Endometrial microvascular endothelial cells (primary cell): Measurements from ENCODE around the gene TEX38. TPM values are rescaled to one million over a fixed set of nuclear protein-coding genes. Genes with fewer than 3 reads are reported as not detected.
"Not testable (repeated sequence)": the region's sequence is repeated elsewhere in the genome, so short reads cannot be mapped to it uniquely, and the experiment has no call there.

Source experiments
- in situ Hi-C: cut with HindIII; loops from 2 replicates; pipeline ENCODE4 v1.10.0; 2017; ENCODE audit warnings: low sequenced_read_pairs, low pct_unique_long_range_greater_than_20kb; ENCODE audit errors: inconsistent ontology term
- total RNA-seq: library from RNA; depleted of rRNA; stranded (reverse); fragments of >200 nt; gene quantifications from one replicate; pipeline ENCODE4 v1.2.3, GENCODE V29; 2015; ENCODE audit errors: inconsistent ontology term

TEX38 gene
- total RNA-seq, 1 donor from 2014 or later, result not detected

DNA sequence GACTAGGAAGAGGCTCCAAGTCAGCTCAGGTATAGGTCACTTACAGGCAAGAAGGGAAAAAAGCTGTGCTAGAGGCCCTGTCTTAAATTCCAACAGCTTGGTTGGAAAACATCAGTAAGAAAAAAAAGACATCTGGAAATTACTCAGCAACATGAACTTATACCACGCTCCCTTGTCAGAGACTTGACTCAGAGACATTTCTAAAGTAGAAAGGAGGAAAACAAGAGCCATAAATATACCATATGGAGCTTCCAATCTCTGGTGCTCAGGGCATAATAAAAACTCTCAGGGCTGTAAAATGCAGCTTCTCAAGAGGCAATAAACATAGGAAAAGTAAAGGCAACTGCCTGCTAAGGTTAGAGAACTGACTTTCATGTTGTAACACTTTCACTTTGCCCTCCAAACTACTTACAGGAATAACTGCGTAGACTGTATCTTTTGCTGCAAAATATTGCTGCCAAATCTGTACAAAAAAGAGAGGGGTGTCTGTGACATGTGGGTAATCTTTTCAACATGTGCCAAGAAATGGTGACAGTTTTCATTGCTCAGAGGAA, 18.2 kb upstream of the TEX38 start:
- in situ Hi-C loops, result no loop called here

DNA sequence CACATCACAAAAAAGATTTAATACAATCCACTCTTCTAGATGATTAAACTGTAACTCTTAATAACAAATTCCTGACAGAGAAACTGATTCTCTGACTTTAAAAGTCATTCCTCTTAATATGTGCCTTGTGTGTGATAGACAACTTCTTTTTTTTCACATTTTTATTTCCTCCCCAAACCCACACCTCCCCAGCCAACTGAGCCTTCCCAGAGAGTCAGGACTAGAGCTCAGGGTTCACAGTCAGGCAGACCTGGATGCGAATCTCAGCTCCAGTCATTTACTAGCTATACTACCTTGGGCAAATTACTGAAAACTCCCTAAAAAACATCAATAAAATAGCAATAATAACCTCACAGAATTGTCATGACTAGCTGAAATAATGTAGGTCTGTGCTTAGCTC, 17.6 kb upstream of the TEX38 start:
- in situ Hi-C loops, result no loop called here

DNA sequence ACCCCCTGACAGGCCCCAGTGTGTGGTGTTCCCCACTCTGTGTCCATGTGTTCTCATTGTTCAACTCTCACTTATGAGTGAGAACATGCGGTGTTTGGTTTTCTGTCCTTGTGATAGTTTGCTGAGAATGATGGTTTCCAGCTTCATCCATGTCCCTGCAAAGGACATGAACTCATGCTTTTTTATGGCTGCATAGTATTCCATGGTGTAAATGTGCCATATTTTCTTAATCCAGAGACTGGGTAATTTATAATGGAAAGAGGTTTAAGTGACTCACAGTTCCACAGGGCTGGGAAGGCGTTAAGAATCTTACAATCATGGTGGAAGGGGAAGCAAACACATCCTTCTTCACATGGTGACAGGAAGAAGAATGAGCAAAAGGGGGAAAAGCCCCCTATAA, 17.0 kb upstream of the TEX38 start:
- in situ Hi-C loops, result not testable (repeated sequence)

DNA sequence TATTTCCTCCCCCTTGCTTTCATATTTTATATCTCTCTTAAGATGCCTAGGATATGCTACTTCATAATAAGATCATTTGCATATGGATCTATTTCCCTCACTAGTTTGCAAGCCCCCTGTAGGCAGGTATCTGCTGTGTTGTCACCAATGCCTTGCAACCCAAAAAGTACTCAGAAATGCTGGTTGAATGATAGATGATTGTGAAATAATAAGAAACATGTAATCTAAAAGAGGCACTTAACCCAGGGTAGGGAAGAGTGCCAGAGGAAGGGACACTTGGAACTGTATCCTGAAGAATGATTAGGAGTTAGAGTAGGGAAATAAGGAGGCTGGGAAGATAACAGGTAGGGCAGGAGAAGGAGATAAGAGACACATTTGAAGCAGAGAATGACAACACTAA, 15.8 kb upstream of the TEX38 start:
- in situ Hi-C loops, result no loop called here

DNA sequence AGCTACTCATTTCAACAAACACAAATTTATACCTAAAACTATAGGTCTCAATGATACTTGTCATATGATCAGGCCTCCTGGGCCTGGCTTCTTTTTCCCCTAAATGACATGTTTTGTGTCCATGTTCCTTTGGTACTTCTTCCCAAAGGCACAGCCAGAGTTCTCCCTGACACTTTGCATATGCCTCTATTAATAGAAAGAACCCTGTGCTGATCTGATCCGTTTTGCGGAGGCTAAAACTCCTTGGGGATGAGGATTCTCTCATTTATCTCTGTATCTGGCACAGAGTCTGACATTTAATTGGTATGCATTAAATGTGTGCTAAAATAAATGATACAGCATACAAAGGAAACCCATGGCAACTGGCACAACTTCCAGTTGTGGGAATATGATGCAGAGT, 15.0 kb upstream of the TEX38 start:
- in situ Hi-C loops, result no loop called here

DNA sequence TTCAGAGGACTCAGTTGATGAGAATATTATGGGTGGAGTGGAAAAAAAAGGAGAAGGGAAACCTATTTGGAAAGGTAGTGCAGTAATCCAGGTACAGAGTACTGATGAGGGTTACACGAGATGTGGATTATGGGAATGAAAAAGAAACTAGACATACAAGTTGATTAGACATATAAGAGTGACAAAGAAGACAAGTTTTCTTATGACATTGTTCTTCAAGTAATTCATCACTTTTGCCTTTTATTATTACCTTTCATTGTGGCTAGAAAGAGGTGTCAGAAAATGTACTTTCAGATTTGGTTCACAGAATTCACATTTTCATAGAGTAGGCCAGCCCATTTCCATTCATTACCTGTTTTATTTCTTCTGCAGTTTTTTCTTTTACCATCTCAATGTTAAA, 13.9 kb upstream of the TEX38 start:
- in situ Hi-C loops, result no loop called here

DNA sequence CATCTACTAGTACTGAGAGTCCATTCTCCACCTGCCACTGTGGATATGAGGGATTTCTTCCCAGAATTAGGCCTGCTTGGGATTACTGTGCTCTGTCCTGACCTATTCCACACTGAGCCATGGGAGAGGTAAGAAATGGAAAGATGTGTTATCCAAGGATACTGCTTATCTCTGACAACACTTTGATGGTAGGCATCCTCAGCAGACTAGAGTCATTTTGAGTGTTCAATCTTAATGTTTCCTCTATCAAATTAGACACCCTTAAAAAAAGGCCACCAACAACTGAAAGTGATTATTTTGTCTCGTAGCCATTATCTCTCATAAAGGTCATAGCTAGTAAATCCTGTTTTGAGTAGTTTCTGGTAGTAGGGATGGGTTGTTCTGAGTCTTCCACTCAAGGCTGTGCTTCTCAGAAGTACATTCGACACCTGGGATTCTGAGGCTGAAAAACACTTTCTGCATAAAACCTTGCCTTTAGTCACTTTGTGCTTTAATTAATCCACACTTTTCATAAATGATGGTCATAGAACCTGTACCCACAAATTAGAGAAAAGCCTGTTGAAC, 12.3 kb upstream of the TEX38 start:
- in situ Hi-C loops, result no loop called here

DNA sequence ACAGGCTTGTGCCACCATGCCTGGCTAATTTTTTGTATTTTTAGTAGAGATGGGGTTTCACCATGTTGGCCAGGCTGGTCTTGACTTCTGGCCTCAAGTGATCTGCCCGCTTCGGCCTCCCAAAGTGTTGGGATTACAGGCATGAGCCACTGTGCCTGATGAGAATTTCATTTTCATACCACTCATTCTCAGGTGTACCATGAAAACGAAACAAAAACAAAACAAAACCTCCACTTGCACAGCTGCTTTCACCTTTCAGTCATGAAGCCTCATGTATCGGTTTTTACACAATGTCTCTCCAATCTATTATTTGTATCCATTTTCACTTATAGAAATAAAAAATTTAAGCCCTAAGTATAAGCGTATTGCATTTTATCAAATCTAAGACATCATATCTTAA, 11.5 kb upstream of the TEX38 start:
- in situ Hi-C loops, result not testable (repeated sequence)

DNA sequence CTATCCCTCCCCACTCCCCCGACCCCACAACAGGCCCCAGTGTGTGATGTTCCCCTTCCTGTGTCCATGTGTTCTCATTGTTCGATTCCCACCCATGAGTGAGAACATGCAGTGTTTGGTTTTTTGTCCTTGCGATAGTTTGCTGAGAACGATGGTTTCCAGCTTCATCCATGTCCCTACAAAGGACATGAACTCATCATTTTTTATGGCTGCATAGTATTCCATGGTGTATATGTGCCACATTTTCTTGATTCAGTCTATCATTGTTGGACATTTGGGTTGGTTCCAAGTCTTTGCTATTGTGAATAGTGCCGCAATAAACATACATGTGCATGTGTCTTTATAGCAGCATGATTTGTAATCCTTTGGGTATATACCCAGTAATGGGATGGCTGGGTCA, 8.7 kb upstream of the TEX38 start:
- in situ Hi-C loops, result not testable (repeated sequence)

DNA sequence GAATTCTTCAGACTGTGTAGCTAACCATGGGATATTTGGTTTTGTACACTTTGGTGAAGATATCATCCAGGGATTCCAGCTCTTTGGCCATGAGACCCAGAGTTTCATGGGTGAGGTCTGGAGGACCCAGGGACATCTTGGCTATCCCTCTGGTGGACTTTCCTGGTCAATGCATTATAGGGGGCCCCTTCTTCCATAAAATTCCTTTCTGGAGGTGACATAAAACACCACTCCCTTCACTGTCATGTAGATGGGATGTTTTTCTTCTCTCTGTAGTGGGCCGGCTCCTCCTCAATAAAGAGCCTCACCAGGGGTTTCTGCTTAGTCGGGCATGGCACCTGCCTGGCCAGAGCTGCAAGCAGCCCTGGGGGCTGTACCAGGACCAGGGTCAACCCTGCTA, 5.7 kb upstream of the TEX38 start:
- in situ Hi-C loops, result no loop called here

DNA sequence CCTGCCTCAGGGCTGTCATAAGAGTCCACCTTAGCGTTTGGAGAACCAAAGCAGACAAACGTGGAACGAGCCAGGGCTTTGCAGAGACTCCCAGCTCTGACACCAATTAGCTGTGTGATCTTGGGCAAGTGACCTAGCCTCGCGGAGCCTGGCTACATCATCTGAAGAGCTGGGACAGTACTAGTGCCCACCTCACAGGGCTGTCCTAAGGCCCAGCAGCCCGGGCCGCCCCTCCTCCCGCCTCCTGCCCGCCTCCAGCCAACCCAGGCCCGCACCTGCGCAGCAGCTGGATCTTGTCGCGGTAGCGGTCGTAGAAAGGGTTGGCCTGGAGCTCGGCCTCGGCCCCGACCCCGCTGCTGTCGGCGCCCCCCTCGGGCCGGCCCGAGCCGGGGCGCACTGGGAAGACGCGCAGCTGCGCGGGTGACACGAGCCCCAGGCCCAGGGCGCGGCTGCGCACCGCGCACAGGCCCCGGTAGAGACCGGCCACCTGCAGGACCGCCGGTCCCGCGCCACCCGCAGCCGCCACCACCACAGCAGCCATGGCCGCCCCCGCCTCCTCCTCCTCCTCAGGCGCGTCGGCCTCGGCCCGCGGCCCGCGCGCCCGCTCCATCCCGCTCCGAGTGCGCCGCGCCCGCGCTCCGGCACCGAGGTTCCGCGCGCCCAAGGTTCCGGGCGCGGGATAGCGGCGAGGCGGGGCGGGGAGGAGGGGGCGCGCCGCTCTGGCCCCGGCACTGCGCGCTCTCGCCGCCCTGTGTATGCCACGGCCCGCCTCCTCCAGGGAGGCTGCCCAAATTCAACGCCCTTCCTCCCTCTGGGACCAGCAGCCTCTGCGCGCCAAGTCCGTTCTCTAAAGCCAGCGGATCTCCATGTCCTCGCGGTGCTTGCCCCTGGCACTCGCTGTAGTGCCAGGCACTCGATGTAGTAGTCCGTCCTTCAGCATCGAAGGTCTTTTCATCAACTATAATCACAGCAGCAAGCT, 3.6 kb upstream of the TEX38 start, which contains the start of gene ATPAF1:
ATPAF1 (minus strand) TSS at position 583 of the 979 bp plus-strand sequence; CDS start at position 541, 42 bp downstream.
- in situ Hi-C loops, result no loop called here

DNA sequence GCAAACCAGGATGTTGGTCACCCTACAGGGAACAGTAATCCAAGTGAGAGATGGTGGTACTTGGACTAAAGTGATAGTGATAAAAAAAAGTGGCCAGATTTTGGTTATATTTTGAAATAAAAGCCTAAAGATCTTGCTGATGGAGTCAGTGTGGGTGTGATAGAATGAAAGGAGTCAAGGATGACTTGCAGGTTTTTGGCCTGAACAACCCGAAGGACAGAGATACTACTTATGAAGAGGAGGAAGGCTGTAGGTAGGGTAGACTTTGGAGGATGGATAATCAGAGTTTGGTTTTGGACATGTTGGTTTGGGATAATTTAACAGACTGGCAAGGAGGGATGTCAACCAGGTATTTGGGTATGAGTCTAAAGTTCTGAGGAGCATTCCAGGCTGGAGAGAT, 1.5 kb upstream of the TEX38 start:
- in situ Hi-C loops, result no loop called here

DNA sequence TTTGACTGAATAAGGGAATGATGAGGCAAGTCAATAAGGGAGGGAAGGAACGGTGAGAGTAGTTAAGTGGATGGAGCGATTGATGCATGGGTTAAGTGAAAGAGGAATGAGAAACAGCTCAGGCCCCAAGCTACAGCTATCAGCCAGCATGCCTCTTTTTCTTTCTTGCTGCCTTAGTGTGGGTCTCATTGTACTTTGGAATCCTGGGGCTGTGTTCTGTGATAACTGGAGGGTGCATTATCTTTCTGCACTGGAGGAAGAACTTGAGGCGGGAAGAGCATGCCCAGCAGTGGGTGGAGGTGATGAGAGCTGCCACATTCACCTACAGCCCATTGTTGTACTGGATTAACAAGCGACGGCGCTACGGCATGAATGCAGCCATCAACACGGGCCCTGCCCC, 1.0 kb downstream of the TEX38 start:
- in situ Hi-C loops, result no loop called here

DNA sequence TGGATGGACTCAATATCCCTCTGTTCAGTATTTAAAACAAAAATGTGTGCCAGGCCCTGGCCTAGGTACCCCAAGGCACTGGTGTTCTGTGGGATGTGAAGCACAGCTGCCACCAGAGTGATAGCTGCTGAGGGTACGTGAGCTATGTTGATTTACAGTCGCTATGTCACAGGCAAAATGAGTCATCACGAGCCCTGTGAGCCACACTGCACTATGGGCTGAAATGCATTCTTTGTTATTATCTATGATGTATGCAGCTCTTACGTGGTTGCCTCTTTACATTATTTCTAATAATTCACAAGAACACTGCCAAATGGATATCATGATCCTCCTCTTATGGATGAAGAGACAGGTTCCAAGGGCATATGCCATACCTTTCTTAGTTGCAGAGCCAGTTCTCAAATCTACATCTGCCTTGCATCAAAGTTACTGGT, 2.1 kb downstream of the TEX38 start:
- in situ Hi-C loops, result no loop called here

DNA sequence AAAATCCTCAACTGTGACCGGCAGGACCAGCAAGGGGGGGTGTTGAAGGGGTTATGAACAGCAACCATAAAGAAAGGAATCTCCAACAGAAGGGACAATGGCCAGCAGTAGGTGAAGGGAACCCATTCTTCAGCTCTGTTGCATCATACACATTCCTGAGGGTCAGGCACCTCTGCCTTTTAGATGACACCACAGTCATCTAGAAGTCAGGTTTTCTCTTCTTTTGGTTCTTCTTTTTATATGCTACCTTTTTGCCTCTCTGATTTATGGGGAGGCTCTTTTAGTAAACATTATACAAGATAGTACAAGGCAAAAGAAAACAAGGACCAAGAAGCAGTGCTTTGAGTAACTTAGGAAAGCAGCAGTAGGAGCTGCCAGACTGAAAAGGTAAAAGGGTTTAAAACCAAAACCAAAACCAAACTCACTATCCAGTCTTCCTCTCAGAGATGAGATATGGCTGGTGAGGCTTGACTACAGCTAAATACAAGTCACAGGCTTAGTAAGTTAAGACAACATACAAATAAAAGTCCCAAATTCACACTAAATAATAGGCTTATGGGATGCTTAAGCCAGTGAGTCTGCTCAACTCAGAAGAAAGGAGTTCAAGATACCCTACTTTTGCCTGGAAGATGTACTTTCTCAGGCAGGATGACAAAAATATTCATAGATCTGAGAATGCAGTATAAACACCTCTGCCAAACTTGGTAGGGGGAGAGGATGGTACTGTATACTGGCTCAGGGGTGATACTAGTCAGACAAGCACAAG, 4.1 kb downstream of the TEX38 start:
- in situ Hi-C loops, result no loop called here

DNA sequence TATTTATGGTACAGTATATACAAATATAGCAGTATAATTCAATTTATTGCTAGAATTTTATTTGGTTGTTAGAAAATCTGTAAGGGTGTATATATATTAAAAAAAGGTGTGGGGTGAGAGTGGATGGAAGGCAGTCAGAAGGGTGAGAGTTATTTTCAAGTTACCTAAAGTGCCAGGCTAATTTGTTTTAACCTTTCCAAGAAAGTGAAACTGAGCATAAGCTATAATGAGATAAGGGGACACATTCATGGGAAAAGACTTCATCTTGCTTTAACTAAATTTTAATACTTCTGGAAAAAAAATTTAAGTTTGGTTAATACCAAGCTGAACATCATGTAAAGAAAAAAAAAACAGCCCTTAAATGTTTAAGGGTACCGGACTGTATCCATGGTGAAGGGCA, 4.9 kb downstream of the TEX38 start:
- in situ Hi-C loops, result no loop called here

DNA sequence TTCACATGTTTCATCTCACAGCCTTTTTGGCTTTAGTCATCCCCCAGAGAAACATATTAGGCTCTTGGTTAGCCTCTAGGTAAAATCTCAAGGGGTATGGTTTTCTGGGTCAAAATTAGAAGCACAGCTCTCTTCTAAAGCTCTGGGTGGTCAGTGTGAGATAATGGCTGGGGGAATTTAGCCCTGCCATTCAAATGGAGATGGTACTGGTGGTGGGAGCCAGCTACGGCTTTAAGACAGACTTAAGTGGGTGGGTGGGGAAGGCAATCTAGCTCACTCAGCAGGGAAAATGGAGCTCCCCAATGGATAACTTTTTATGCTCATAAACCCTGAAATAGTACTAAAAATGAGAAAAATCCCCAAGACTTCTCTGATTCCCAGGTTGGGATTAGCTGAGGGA, 5.7 kb downstream of the TEX38 start:
- in situ Hi-C loops, result no loop called here

DNA sequence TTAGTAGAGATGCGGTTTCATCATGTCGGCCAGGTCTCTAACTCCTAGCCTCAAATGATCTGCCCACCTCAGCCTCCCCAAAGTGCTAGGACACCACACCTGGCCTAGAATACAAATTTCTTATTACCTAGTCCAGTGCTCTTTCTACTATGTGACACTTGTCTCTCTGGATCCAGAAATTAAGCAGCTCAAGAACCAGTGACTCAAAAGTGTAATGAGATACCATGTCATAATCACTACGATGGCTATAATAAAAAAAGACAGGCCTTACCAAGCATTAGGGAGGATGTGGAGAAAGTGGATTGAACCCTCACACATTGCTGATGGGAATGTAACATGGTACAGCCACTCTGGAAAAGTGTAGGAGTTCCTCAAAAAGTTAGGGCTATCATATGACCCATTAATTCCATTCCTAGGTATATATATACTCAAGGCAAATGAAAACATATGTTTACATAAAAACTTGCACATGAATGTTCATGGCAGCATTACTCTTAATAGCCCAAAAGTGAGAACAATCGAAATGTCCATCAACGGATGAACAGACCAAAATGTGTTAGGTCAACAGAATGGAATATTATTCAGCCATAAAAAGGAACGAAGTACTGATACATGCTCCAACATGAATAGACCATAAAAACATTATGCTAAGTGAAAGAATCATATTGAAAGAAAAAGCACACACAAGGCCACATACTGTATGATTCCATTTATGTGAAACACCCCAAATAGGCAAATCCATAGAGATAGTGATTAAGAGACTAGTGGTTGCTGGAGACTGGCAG, 8.3 kb downstream of the TEX38 start:
- in situ Hi-C loops, result no loop called here
